Measurements from ENCODE around the gene AKR1B1.

DNA sequence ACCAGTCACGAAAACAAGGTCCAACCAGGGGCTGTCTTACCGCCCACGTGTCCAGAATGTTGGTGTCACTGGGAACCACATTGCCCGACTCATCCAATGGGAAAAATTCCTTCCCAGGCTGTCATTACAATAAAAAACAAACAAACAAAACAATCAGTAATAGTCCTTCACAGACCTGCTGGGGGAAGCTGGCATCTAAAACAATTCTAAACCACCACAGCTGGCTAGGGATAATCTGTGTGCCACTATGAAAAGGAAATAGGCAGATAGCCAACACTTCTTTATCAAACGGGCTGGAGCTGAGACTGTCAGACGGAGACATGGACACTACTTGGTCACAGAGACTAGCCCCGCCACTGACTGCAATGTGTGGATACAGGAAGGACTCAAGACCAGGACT lies 9.2 kb downstream of the AKR1B1 start:
- TF ChIP-seq POLR2A (IDR thresholded peaks at IDR 0.05) = no peak
- TF ChIP-seq, protein P1, sequence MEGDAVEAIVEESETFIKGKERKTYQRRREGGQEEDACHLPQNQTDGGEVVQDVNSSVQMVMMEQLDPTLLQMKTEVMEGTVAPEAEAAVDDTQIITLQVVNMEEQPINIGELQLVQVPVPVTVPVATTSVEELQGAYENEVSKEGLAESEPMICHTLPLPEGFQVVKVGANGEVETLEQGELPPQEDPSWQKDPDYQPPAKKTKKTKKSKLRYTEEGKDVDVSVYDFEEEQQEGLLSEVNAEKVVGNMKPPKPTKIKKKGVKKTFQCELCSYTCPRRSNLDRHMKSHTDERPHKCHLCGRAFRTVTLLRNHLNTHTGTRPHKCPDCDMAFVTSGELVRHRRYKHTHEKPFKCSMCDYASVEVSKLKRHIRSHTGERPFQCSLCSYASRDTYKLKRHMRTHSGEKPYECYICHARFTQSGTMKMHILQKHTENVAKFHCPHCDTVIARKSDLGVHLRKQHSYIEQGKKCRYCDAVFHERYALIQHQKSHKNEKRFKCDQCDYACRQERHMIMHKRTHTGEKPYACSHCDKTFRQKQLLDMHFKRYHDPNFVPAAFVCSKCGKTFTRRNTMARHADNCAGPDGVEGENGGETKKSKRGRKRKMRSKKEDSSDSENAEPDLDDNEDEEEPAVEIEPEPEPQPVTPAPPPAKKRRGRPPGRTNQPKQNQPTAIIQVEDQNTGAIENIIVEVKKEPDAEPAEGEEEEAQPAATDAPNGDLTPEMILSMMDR (IDR thresholded peaks at IDR 0.05) = no peak
- TF ChIP-seq POLR2AphosphoS5 (IDR thresholded peaks at IDR 0.05) = no peak
- TF ChIP-seq EP300 (IDR thresholded peaks at IDR 0.05) = no peak
